CD4-positive, alpha-beta T cell (primary cell): ENCODE data around the gene SHISA7. TPM values are rescaled to one million over a fixed set of nuclear protein-coding genes. Genes with fewer than 3 reads are reported as not detected.

Source experiments
- ATAC-seq: fragments of 200-7000 bp; cut with Tn5 transposase; one replicate; pipeline ENCODE4 v1.10.0; 2022; ENCODE audit warnings: mild to moderate bottlenecking; ENCODE audit not compliant: poor library complexity
- CTCF ChIA-PET: fragments of 350-600 bp; sonication (Branson Sonifier 250); formaldehyde crosslinking; loops from one replicate; lab custom pipeline; 2021; ENCODE audit warnings: antibody characterized with exemption, inconsistent platforms; lab: Charles Lee
- POLR2A ChIA-PET: fragments of 350-600 bp; sonication (Branson Sonifier 250); formaldehyde crosslinking; loops from one replicate; lab custom pipeline; 2021; ENCODE audit warnings: antibody characterized with exemption, inconsistent platforms; lab: Charles Lee
- DNase-seq, 14 experiments: peaks; one replicate each; pipeline ENCODE4 v3.0.0-alpha.2; 2013 to 2020; ENCODE audit warnings: mixed read lengths in 2 of 14
- H3K27ac ChIP-seq, 2 donors: one replicate each; pipeline versions ENCODE4 v1.5.1 to v1.7.0; 2013; ENCODE audit warnings: low read length in 2 of 2, low read depth in 1 of 2, mild to moderate bottlenecking in 1 of 2
- H3K27me3 ChIP-seq, 2 experiments: 1 replicate in 1 of 2; 2 replicates in 1 of 2; pipeline versions ENCODE4 v1.6.1 to v1.7.0; 2013; ENCODE audit warnings: low read length in 2 of 2, control low read depth in 1 of 2, mild to moderate bottlenecking in 1 of 2, moderate library complexity in 1 of 2; ENCODE audit not compliant: insufficient read depth in 2 of 2, control insufficient read depth in 1 of 2
- H3K36me3 ChIP-seq: one replicate; pipeline ENCODE4 v1.6.1; 2013; ENCODE audit warnings: low read length, control low read depth; ENCODE audit not compliant: insufficient read depth
- H3K4me1 ChIP-seq: one replicate; pipeline ENCODE4 v1.6.1; 2013; ENCODE audit warnings: low read length, control low read depth; ENCODE audit not compliant: insufficient read depth
- H3K4me3 ChIP-seq: one replicate; pipeline ENCODE4 v1.5.1; 2013; ENCODE audit warnings: mild to moderate bottlenecking, low read length, moderate library complexity
- H3K9me3 ChIP-seq, 2 experiments: 1 replicate in 1 of 2; 2 replicates in 1 of 2; pipeline versions ENCODE4 v1.6.1 to v1.7.0; 2013; ENCODE audit warnings: low read length in 2 of 2, mild to moderate bottlenecking in 2 of 2, control low read depth in 1 of 2, moderate library complexity in 1 of 2; ENCODE audit not compliant: control insufficient read depth in 1 of 2, insufficient read depth in 1 of 2
- H3K27ac Mint-ChIP-seq: one replicate; pipeline ENCODE4 v1.8.0; 2020; ENCODE audit warnings: mixed read lengths
- H3K27me3 Mint-ChIP-seq: one replicate; pipeline ENCODE4 v1.8.0; 2021; ENCODE audit warnings: mixed read lengths
- H3K36me3 Mint-ChIP-seq: one replicate; pipeline ENCODE4 v1.8.0; 2021; ENCODE audit warnings: low read depth, mixed read lengths
- H3K4me1 Mint-ChIP-seq: one replicate; pipeline ENCODE4 v1.8.0; 2021; ENCODE audit warnings: low read depth, mixed read lengths
- H3K4me3 Mint-ChIP-seq: one replicate; pipeline ENCODE4 v1.8.0; 2020; ENCODE audit warnings: mild to moderate bottlenecking, mixed read lengths
- H3K9me3 Mint-ChIP-seq: one replicate; pipeline ENCODE4 v1.8.0; 2020; ENCODE audit warnings: mixed read lengths
- CTCF ChIP-seq: fragments of 200-600 bp; IDR thresholded peaks from one replicate; pipeline ENCODE4 v1.8.0; 2022; ENCODE audit warnings: antibody characterized with exemption, mild to moderate bottlenecking
- intact Hi-C, 2 experiments: fragments of 100-400 bp; cut with DNase I in 1 of 2; cut with micrococcal nuclease in 1 of 2; formaldehyde crosslinking; loops; one replicate each; pipeline versions ENCODE4 v1.15.1 to v1.9.0; 2023 to 2025; cut with DNase I, micrococcal nuclease
- total RNA-seq, 174 experiments: library from RNA in 2 of 174; stranded (reverse) in 2 of 174; gene quantifications; one replicate each; pipeline ENCODE4 v1.2.3 and lab custom pipeline; 2021 to 2026

SHISA7 gene
- total RNA-seq, 2 experiments from 2014 or later, result not detected

GRCh38 chr19:55481148-55481793 lies 38.2 kb upstream of the SHISA7 start:
- TF ChIP-seq CTCF, result no peak
- peaks cover 8% of the 10 kb centered on the region for H3K36me3 Mint-ChIP-seq
- peaks cover 45% of the 10 kb centered on the region for H3K4me1 ChIP-seq
- no peaks in the 10 kb centered on the region for H3K9me3 ChIP-seq
- H3K4me3 ChIP-seq, result no peak overlapping the region
- H3K27ac ChIP-seq, result no peak overlapping the region
- H3K4me3 Mint-ChIP-seq, result no peak overlapping the region
- H3K27me3 Mint-ChIP-seq, result no peaks in the 10 kb centered on the region
- POLR2A ChIA-PET, result no interaction called here
- intact Hi-C loops, result no loop called here
- peaks cover 42% of the 10 kb centered on the region for H3K4me1 Mint-ChIP-seq
- no peaks in the 10 kb centered on the region for H3K27me3 ChIP-seq
- H3K36me3 ChIP-seq, result peaks cover 8% of the 10 kb centered on the region
- no peak overlapping the region for H3K27ac Mint-ChIP-seq
- ATAC-seq (no peak), DNase-seq (no peak)
- no peaks in the 10 kb centered on the region for H3K9me3 Mint-ChIP-seq
- CTCF ChIA-PET, result no interaction called here

- Histone ChIP-seq H3K4me1 (peaks cover 42% of the 10 kb centered on the region), H3K9me3 (no peaks in the 10 kb centered on the region), H3K4me3 (no peak overlapping the region), H3K36me3 (peaks cover 8% of the 10 kb centered on the region), H3K27ac (no peak overlapping the region), H3K27me3 (no peaks in the 10 kb centered on the region)
- peak overlapping the region; percentile 7 for H3K4me3 Mint-ChIP-seq
- peaks cover 38% of the 10 kb centered on the region for H3K4me1 Mint-ChIP-seq
- ChIA-PET CTCF (interaction anchor here (1.5 kb wide), 1 partner anchor 24 kb away, joined by 6 read pairs; no protein-coding TSS in a partner anchor), POLR2A (no interaction called here)
- H3K9me3 Mint-ChIP-seq, result no peaks in the 10 kb centered on the region
- H3K27ac Mint-ChIP-seq, result no peak overlapping the region
- TF ChIP-seq CTCF, result no peak
- DNase-seq (no peak), ATAC-seq (no peak)
- peaks cover 12% of the 10 kb centered on the region for H3K36me3 Mint-ChIP-seq
- no peaks in the 10 kb centered on the region for H3K27me3 Mint-ChIP-seq
- intact Hi-C loops, result loop anchor here in 1 of 2 experiments (5.0 to 10.0 kb wide), 2 partner anchors 835 to 1017 kb away; partner anchors contain the start of genes LENG9 and ZSCAN5A
Measured at GRCh38 chr19:55479451-55480230, 36.5 kb upstream of the SHISA7 start.

- CTCF ChIA-PET, result interaction anchor here (1.5 kb wide), 1 partner anchor 25 kb away, joined by 6 read pairs; no protein-coding TSS in a partner anchor
- intact Hi-C loops, result loop anchor here in 1 of 2 experiments (5.0 to 10.0 kb wide), 2 partner anchors 836 to 1017 kb away; partner anchors contain the start of genes LENG9 and ZSCAN5A
- H3K4me1 ChIP-seq, result peaks cover 36% of the 10 kb centered on the region
- no peak for DNase-seq
- no peak for TF ChIP-seq CTCF
- no peaks in the 10 kb centered on the region for H3K27me3 ChIP-seq
- no peaks in the 10 kb centered on the region for H3K9me3 ChIP-seq
- H3K27me3 Mint-ChIP-seq, result no peaks in the 10 kb centered on the region
- H3K27ac Mint-ChIP-seq, result peak overlapping the region; percentile 13
- peak overlapping the region; percentile 82 for H3K4me3 Mint-ChIP-seq
- H3K27ac ChIP-seq, result no peak overlapping the region
- peaks cover 8% of the 10 kb centered on the region for H3K36me3 ChIP-seq
- H3K4me1 Mint-ChIP-seq, result peaks cover 38% of the 10 kb centered on the region
- no peaks in the 10 kb centered on the region for H3K9me3 Mint-ChIP-seq
- ATAC-seq, result no peak
- H3K36me3 Mint-ChIP-seq, result peaks cover 12% of the 10 kb centered on the region
- POLR2A ChIA-PET, result no interaction called here
- no peak overlapping the region for H3K4me3 ChIP-seq
Measured at GRCh38 chr19:55479045-55479444, 35.9 kb upstream of the SHISA7 start.
